NCI-H1930 (cell line): Measurements from ENCODE around the gene LYPD3.
"Not testable (repeated sequence)": the region's sequence is repeated elsewhere in the genome, so short reads cannot be mapped to it uniquely, and the experiment has no call there.

Experiments
- DNase-seq, 2 experiments: peaks; one replicate each; lab custom pipeline; 2025; lab: John Stamatoyannopoulos, UW

Gene LYPD3

DNA sequence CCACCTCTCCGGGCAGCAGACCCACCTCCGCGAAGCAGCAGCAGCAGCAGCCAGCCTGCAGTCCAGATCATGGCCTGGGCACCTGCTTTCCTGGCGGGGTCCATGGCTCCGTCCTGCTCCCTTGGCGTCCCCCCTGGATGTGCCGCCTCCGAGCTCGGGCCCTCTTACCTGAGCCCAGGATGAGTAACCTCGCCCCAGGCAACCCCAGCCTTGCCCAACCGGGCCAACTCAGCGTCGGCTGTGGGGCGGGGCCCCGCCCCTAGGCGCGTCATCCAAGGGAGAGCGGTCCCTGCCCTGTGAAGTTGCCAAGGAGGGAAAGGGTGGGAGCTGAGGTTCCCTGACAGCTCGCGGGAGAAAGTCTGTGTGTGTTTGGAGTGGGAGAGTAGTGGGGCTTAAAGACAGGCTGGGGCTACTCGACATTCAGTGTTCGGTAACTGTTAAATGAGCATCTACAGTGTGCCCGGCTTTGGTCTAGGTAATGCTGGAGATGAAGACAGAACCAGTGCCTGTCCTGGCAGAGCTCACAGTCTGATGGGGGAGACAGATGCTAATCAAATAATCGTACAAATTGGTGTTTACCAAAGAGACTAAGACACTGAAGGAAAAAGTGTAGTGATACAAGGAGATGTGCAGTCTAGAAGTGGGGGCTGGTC, at the start of gene LYPD3:
TSS of gene LYPD3 (minus strand) at position 141 of the 653 bp plus-strand sequence. CDS start at position 104, 37 bp downstream.
- no peak for DNase-seq

DNA sequence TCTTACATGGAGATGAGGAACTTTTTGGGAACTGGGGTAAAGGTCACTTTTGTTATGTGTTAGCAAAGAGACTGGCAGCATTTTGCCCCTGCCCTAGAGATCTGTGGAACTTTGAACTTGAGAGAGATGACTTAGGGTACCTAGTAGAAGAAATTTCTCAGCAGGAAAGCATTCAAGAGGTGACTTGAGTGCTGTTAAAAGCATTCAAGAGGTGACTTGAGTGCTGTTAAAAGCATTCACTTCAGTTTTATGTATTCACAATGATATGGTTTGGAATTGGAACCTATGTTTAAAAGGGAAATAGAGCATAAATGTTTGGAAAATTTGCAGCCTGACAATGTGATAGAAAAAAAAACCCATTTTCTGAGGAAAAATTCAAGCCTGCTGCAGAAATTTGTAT, 47.0 kb upstream of the LYPD3 start:
- not testable (repeated sequence) for DNase-seq

DNA sequence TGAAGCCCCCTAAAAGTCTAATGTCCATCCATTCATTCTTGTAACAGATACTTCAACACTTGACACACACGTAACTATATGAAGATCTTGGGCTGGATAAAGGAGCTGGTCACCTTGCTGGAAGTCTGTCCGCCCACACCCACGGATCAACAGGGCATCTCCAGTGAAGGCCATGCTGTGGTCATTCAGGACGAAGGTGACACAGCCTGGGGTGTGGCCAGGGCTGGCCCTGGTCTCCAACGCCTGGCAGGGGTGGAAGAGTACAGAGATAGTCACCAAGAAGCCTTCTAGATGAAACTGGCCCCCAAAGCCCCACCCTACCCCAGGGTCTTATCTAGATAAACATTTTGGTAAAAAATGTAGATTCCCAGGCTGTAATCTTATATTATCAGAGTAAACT, 45.9 kb upstream of the LYPD3 start:
- DNase-seq, result no peak

DNA sequence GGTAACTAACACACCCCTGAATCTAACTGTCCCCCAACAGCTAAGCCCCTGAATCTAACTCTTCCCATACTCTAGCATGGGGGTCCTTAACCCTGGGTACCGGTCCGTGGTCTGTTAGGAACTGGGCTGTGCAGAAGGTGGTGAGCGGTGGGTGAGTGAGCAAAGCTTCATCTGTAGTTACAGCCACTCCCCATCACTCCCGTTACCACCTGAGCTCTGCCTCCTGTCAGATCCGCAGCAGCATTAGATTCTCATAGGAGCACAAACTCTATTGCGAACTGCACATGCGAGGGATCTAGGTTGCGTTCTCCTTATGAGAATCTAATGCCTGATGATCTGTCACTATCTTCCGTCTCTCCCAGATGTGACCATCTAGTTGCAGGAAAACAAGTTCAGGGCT, 45.3 kb upstream of the LYPD3 start:
- no peak for DNase-seq

DNA sequence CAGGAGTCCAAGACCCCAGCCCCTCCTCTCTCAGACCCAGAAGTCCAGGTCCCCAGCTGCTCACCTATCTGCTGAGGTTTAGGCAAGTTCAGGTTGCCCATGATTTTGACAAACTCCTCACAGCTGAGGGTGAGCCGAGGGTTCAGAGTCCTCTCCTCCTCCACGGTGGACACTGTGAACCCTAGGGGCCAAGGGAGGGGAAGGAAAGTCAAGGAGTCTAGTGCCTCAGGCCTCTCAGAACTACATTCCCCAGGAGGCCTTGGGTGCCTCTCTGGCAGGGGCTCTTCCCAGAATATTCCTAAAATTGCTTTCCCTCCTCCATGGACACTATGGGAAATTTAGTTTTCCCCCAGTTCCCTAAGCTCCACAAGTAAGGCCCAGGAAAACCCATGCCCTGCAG, 42.5 kb upstream of the LYPD3 start:
- no peak for DNase-seq

DNA sequence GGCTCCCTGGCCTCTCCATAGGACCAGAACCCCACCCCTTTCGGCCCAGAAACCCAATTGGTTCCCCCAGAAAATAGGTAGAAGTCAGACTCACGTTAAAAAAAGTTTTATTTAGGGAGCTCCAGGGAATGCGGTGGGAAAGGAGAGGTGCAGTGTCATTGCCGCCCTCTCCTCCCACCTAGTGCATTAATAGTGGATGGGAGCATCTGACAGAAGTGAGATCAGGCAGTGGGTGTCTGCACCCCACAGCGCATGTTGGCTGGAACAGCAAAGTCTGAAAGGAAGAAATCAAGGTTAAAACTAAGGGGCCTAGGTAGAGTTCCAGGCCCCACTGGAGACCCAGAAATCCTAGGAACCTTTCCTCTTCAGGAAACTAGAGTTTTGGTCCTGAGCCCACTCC, 41.2 kb upstream of the LYPD3 start:
- DNase-seq, result no peak

DNA sequence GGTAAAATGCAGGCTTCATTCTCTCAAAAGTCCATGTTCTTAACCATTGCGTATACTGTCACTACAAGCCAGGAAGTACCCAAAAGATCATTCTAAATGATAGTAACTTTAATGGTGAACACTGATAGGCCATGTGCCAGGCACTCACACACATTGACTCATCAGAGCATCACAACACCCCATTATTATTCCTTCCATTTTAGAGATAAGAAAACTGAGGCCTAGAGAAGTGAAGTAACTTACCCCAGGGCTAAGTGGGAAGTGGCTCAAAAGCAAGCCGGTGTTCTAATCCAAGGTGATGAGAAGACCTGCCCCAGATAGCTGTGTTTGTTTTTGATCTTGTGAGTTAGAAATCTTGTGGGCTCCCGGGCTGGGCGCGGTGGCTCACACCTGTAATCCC, 40.5 kb upstream of the LYPD3 start:
- no peak for DNase-seq

DNA sequence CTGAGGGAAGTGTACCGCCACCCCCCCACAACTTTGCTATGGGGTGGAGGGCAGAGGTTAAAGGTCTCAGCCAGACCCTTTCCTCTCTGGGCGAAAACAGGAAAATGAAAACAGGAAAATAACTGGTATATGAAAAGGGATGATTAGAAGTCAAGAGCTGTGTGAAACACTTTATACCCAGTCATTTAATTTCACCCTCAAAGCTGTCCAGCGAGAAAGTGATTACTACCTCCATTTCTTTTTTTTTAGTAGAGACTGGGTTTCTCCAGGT, 39.7 kb upstream of the LYPD3 start:
- no peak for DNase-seq

DNA sequence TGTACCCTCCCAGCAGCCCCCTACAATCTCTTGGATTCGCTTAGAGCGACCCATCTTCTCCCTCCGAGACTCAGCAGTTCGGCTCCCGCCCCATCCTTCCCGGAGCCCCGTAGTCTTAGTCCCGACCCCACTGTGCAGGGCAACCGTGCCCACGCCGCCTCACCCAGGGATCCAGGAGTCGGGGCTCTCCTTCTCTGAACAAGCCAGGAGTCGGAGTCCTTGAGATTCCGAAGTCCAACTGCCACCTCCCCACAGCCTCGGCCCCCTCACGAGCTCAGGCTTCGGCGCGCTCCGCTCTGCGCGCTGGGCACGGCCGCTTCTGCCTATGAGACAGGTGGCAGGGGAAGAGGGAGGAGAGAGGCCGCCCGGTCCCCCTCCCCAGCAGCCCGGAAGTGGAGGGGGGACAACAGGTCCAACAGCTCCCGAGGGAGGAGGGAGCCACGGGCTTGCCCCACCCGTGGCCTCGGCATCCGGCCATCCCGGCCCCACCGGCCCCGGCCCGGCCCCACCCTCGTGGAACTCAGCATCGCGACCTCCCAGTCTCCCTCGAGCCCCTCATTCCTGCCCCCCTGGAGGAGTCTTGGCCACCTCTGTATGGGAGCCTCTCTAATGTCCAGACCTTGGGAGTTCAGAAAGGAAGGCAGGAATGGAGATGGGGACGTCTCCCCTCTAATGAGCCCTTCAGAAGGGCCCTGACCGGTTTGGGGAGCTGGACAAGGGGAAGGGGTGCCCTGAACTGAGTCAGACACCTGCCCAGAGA, 39.2 kb upstream of the LYPD3 start, which contains the start of gene PHLDB3:
TSS of gene PHLDB3 (minus strand) at position 321 of the 760 bp plus-strand sequence. CDS start 628 bp downstream, outside the sequence.
- peak in 1 of 2 experiments; percentile 29 for DNase-seq

DNA sequence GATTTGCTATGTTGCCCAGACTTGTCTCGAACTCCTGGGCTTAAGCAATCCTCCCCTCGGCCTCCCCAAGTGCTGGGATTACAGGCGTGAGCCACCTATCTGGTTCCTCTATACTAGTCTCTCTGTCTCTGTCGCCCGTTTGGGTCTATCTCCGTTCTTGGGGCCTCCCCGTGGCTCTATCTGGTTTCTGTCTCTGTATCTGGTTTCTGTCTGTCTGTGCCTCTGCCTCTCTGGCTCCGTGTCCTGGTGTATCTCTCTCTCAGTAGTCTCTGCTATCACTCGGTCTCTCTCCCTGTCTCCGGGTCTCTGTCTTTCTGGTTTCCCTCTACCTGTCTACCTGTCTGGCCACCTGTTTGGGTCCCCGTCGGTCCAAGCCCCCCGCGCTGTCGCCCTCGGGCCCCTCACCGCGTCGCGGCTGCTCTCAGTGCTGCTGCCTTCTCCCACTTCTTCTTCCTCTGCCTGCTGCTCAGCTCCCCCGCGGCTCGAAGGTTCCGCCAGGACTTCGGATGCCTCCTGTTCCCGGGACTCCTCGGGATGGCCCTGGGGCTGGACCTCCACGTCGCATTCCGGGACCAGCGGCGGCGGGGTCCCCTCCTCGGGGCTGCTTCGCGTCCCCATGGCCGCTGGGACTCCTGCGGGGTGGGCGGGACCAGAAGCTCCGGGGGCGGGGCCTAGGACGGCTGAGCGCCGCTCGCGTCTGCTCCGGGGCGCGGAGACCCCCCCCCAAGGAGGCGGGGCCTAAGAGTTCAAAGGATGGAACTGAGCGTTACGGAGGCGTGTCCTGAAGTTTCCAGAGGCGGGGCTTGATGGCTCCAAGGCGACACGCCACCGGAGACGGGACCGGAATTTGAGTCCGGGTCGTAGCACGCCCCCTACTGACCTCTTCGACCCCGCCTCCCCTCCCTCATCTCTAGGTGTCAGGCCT, 38.4 kb upstream of the LYPD3 start:
- DNase-seq, result peak; percentile 96

DNA sequence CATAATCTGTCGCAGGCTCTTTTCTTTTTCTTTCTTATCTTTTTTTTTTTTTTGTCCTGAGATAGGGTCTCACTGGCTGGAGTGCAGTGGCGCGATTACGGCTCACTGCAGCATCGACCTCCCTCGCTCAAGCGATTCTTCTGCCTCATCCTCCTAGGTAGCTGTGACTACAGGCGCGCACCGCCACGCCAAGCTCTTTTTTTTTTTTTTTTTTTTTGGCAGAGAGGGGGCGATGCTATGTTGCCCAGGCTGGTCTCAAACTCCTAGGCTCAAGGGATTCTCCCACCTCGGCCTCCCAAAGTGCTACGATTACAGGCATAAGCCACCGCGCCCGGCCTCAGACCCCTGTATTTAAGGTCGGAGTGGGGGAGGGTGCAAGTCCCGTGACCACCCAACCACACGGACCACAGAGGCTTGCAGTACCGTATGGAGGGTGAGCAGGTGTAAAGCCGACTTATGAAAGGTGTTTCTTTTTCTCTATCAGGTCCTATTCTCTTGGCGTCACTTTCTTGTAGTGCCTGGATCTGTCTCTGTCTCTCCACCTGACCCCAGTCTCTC, 37.1 kb upstream of the LYPD3 start:
- DNase-seq, result no peak

DNA sequence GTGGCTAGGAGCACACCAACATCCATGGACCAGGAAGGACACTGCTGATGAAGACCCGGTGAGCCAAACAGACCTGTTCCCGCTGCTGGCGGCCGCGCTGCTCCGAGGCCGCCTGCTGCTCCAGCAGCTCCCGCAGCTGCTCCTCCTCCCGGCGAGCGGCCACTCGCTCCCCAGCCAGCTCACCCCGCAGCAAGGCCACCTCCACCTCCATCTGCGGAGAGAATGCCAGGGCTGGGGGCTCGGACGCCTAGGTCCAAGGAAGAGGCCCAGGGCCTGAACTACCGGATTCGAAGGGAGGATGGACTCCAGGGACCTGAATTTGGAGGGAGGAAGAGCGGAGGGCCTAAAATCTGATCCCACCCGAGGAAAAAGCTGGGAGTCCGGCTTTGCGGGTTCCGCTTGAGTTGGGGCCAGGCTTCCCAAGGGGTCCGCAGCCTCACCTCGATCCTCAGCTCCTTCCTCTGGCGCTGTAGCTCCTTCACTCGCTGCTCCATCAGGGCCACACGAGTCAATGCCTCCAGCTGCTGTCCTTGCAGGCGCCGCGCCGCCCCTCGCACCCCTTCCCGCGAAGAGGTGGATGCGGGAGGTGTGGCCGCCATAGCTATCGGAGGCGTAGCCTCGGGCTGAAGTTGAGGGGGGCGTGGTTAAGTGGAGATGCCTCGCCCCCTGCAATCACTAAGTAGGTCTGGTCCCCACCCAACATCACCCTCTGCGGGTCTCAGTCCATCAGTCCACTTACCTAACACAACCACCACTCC, 36.4 kb upstream of the LYPD3 start:
- no peak for DNase-seq

DNA sequence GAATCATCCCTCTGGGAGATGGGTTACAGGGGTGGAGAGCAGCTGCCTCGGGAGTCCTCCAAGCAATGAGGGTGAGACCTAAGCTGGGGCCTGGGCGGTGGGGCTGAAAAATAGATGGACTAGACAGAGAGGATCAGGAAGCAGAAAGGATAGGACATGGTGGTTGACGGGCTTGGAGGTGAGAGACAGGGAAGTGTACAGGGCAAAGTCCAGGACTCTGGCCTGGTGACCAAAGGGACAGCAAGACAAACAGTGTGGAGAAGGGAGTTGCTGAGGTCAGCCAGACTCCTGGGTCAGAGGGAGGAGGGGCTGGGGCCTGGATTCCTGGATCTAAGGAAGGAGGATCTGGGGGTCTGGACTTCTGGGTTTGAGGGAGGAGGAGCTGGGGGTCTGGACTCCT, 33.6 kb upstream of the LYPD3 start:
- DNase-seq, result no peak

DNA sequence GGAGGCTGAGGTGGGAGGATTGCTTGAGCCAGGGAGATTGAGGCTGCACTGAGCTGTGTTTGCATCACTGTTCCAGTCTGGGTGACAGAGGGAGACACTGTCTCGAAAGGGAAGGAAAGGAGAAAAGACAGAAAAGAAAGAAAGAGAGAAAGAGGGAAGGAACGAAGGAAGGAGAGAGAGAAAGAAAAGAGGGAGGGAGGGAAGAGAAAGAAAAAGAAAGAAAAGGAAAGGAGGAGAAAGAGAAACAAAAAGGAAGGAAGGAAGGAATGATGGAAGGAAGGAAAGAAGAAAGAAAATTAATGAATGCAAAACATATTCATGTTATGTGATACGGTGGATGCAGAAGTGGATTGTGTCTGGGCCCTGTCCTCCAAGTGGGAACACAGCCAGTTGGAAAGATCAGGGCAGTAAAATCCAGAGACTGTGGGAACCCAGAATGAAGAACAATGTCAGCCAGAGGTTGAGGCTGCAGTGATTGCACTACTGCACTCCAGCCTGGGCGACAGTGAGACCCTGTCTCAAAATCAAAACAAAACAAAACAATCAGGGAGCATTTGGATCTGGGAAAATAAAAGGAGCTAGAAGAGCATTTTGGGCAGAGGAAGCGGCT, 32.9 kb upstream of the LYPD3 start:
- no peak for DNase-seq

DNA sequence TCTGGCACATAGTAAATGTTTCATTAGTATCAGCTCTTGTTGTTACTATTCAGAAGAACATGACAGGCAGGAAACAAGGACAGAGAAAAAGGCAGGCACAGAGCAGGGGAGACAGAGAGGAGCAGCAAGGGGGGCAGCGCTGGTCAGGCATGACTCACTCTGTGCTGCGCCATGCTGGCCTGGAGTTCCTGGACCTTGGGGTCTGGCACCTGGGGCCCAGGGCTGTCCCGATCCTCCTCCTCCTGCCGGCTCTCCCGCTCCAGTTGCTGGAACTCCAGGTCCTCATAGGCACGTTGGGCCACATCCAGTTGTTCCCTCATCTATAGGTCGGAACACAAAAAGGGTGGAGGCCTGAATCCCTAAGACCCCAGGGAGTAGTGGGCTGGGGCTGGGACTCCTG, 31.6 kb upstream of the LYPD3 start:
- DNase-seq, result no peak

DNA sequence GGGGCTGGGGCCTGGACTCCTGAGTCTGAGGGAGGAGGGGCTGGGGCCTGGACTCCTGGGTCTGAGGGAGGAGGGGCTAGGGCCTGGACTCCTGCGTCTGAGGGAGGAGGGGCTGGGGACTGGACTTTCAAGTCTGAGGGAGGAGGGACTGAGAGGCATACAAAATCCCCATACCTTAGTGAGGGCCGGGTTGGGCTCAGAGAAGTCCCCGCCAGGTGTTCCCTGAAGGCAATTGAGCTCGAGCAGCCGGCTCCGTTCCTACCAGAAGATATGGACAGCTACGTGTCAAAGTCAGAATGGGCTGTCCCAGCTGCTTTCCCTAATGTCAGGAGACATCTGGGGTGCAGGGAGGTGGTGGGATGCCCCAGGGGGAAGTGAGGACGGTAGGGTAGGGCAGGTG, 29.7 kb upstream of the LYPD3 start:
- no peak for DNase-seq

DNA sequence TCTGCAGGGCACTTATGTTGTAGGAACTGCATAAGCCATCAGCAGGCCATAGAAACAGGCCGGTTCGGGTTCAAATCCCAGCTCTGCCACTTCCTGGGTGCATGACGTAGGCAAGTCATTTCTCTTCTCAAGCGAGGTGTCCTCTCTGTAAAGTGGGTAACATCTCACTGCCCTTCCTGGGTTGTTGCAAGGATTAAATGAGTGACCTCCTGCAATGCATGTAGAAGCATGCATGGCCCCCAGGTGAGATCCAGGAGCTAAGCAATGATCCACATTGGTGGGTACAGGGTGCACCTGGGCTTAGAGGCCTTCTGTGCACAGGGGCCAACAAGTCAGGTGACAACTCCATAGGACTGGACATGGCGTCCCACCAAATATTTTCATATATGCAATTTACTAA, 25.4 kb upstream of the LYPD3 start:
- DNase-seq, result no peak

DNA sequence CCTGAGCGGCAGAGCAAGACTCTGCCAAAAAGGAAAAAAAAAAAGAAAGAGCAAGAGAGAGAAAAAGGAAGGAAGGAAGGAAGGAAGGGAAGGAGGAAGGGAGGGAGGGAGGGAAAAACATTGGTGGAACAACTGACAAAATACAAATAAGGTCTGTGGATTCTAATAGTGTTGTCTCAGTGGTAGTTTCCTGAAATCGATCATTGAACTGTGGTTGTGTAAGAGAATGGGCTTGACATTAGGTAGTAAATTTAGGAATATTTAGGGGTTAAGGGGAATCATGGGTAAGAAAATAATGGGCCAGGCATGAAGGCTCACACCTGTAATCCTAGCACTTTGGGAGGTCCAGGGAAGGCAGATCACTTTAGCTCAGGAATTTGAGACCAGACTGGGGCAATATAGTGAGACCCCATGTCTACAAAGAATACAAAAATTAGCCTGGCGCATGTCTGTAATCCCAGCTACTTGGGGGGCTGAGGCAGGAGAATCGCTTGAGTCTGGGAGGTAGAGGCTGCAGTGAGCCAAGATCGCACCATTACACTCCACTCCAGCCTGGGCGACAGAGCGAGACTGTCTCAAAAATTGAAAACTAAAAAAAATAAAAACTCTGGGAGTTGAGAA, 24.7 kb upstream of the LYPD3 start:
- DNase-seq, result no peak

DNA sequence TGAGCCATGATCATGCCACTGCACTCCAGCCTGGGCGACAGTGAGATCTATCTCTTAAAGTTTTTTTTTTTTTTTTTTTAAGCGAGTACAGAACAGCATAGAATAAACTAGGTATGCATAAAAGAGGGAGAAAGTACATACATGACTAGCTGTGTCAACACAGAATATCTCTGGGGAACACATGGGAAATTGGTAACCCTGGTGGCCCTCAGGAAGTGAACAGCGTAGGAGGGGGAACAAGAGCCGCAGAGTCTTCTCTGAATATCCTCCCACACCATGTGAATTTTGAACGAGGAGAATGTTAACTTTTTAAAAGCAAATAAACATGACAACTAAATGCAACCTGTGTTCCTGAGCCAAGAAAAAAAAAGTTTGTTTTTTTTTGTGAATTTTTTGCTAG, 23.9 kb upstream of the LYPD3 start:
- DNase-seq, result no peak

DNA sequence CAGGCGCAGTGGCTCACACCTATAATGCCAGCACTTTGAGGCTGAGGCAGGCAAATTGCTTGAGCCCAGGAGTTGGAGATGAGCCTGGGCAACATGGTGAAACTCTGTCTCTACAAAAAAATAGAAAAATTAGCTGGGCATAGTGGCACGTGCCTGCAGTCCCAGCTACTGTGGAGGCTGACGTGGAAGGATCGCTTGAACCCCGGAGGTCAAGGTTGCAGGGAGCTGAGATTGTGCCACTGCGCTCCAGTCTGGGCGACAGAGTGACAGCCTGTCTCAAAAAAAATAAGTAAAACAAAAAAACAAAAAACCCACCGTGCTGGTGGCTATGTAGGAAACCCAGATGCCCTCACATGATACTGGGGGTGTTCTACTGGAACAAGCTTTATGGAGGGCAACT, 22.8 kb upstream of the LYPD3 start:
- DNase-seq, result no peak

DNA sequence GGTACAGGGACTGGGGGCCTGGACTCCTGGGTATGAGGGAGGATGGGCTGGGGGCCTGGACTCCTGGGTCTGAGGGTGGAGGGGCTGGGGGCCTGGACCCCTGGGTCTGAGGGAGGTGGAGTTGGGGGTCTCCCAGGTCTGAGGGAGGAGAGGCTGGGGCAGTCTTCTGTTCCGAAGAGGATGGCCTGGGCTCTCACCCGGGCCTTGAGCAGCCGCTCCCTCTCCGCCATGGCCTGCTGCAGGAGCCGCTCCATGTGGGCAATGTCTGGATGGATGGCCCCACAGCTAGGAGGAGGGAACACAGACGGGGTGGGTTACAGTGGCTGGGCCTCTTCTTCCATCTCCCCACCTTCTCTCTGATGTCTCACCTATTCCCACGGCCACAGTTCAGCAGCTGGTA, 21.0 kb upstream of the LYPD3 start:
- DNase-seq, result no peak
